ENCODE measurements around the gene LAMC1. TPM values are rescaled to one million over a fixed set of nuclear protein-coding genes. Genes with fewer than 3 reads are reported as not detected.

The LAMC1 gene
- polyA plus RNA-seq, 1 donor from 2014 or later = 4.2 TPM

- H4K20me1 ChIP-seq (ENCODE audit: insufficient read depth) = no peaks in the 10 kb centered on the region
- no peak overlapping the region for H2AFZ ChIP-seq (ENCODE audit: low read depth, low read length)
- H3K79me2 ChIP-seq (replicated peaks; ENCODE audit: insufficient read depth, low read length) = no peaks in the 10 kb centered on the region
These were observed 63.8 kb downstream of the LAMC1 start for GRCh38 chr1:183087001-183087400.

DNA sequence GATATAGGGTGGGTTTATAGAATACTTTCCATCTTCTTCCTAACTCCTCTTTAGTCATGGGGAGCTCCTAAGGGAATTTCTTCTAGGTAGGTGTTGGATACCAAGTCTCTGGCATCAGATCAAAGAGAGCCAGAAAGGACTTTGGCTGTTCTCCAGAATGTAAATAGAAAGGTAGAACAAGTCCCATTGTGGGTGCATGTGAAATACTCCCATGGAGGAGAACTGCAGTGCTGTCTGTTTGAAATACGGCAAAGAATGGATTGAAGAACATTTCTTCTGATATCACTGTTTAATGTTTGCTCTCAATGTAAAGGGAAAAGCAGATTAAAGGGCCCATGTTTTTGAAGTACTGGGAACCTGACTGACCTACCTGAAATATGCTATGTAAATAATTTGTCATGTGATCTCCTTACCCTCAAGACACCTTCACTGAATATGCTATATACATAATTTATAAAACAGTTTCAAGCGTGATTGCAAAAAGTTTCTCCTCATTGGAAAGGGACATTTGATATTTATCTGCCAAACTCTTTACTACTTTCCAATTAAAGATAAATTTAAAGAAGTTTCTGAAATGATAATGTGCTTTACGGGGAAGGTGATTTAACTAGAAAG lies 65.9 kb downstream of the LAMC1 start:
- H4K20me1 ChIP-seq (ENCODE audit: insufficient read depth) = no peaks in the 10 kb centered on the region
- no peak overlapping the region for H3K4me2 ChIP-seq (ENCODE audit: low read length)
- no peaks in the 10 kb centered on the region for H3K27me3 ChIP-seq (ENCODE audit: insufficient read depth, low read depth, low read length)
- H3K9me3 ChIP-seq (ENCODE audit: low read length) = no peaks in the 10 kb centered on the region
- H3K36me3 ChIP-seq (ENCODE audit: insufficient read depth, low read length) = no peaks in the 10 kb centered on the region
- H3F3A ChIP-seq (ENCODE audit: insufficient read depth, low read length, poor library complexity, severe bottlenecking) = no peaks in the 10 kb centered on the region
- H3K27ac ChIP-seq (ENCODE audit: low read length) = no peak overlapping the region
- H3K4me3 ChIP-seq (ENCODE audit: low read length) = no peak overlapping the region
- no peaks in the 10 kb centered on the region for H3K79me2 ChIP-seq (replicated peaks; ENCODE audit: insufficient read depth, low read length)
- no peaks in the 10 kb centered on the region for H3K9me2 ChIP-seq (ENCODE audit: insufficient read depth, low read length)
- no peak overlapping the region for H2AFZ ChIP-seq (ENCODE audit: low read depth, low read length)
- no peak overlapping the region for H3K9ac ChIP-seq (ENCODE audit: low read length)
- no peak for TF ChIP-seq POLR2AphosphoS5 (IDR thresholded peaks at IDR 0.05)
- no peak for TF ChIP-seq TAF1 (IDR thresholded peaks at IDR 0.05; ENCODE audit: low read depth)
- TF ChIP-seq RAD21 (conservative IDR thresholded peaks at IDR 0.05) = no peak
- TF ChIP-seq REST (IDR thresholded peaks at IDR 0.05; ENCODE audit: borderline replicate concordance) = no peak
- no peak for TF ChIP-seq EZH2 (IDR thresholded peaks at IDR 0.05; ENCODE audit: borderline replicate concordance, insufficient read depth, low read length, poor library complexity, severe bottlenecking)
- no peak for TF ChIP-seq MXI1 (conservative IDR thresholded peaks at IDR 0.05; ENCODE audit: poor library complexity, severe bottlenecking)
- TF ChIP-seq EP300 (conservative IDR thresholded peaks at IDR 0.05; ENCODE audit: poor library complexity, severe bottlenecking) = no peak

More at GRCh38 chr1:183087001-183087400, 63.8 kb downstream of the LAMC1 start:
- TF ChIP-seq EP300 (conservative IDR thresholded peaks at IDR 0.05; ENCODE audit: poor library complexity, severe bottlenecking) (no peak), REST (IDR thresholded peaks at IDR 0.05; ENCODE audit: borderline replicate concordance) (no peak), EZH2 (IDR thresholded peaks at IDR 0.05; ENCODE audit: borderline replicate concordance, insufficient read depth, low read length, poor library complexity, severe bottlenecking) (no peak), RAD21 (conservative IDR thresholded peaks at IDR 0.05) (no peak), MXI1 (conservative IDR thresholded peaks at IDR 0.05; ENCODE audit: poor library complexity, severe bottlenecking) (no peak), CTCF (IDR thresholded peaks at IDR 0.05; ENCODE audit: poor library complexity, severe bottlenecking) (no peak), POLR2AphosphoS5 (IDR thresholded peaks at IDR 0.05) (no peak), SMC3 (conservative IDR thresholded peaks at IDR 0.05; ENCODE audit: poor library complexity) (no peak), TAF1 (IDR thresholded peaks at IDR 0.05; ENCODE audit: low read depth) (no peak)
- Histone ChIP-seq H3K27ac (ENCODE audit: low read length) (no peak overlapping the region), H3K27me3 (ENCODE audit: insufficient read depth, low read depth, low read length) (no peaks in the 10 kb centered on the region), H3K36me3 (ENCODE audit: insufficient read depth, low read length) (no peaks in the 10 kb centered on the region), H3F3A (ENCODE audit: insufficient read depth, low read length, poor library complexity, severe bottlenecking) (no peaks in the 10 kb centered on the region), H3K4me3 (ENCODE audit: low read length) (no peak overlapping the region), H3K4me2 (ENCODE audit: low read length) (no peak overlapping the region), H3K9ac (ENCODE audit: low read length) (no peak overlapping the region), H3K9me3 (ENCODE audit: low read length) (no peaks in the 10 kb centered on the region), H3K9me2 (ENCODE audit: insufficient read depth, low read length) (no peaks in the 10 kb centered on the region)

Data from neural cell (in vitro differentiated cells).